ENCODE data around the gene CASTOR2. TPM values are rescaled to one million over a fixed set of nuclear protein-coding genes. Genes with fewer than 3 reads are reported as not detected.

Gene CASTOR2
- total RNA-seq, 5 donors from 2014 or later (not counting 1 experiment from before 2014, with no cell fraction given) = 4.7 to 8.1 (median 7.2) TPM

DNA sequence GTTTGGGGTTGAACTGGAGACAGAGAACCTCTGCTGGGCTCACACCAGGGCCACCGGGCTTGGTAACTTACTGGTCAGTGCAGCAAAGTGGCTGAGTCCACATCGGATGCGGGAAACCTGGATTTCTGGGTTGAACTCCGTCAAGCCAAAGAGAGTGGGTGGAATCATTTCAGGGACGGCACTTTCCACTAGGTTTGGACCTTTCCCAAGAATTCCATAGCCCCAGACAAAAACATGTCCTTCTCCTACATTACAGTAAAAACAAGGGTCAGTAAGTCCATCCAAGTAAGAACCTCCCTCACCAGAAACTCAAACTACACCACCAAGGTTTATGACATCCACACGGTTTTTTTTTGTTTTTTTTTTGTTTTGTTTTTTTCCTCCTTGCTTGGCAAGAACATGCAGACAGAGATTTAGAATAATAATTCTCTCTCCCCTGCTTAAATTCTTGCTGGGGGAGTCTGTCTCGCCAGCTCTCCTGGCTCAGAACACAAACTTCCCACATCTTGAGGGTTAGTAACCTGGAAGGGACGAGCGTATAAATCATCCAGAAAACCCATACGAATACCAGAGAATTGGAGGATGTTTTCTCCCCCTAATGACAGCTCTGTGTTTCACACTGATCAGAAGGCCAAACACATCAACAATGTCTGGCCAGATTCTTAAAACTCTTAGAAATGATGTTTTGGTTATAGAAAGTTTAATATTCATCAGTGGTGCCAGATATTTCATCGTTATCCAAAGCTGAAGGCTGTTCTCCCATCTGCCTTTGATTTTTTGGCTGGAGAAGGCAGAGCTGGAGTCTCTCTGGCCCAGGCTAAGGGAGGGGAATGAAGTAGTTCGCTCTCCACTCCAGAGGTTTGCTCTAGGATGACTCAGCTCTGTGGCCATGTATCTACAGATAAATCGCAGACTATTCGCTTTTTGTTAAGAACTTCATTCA lies 91.6 kb downstream of the CASTOR2 start:
- Mint-ChIP-seq H3K27me3 (no peaks in the 10 kb centered on the region), H3K9me3 (no peaks in the 10 kb centered on the region), H3K36me3 (peaks cover 60% of the 10 kb centered on the region), H3K4me1 (no peaks in the 10 kb centered on the region), H3K4me3 (no peak overlapping the region), H3K27ac (no peak overlapping the region)
- H3K27me3 ChIP-seq (replicated peaks in 1 of 2; ENCODE audit: control insufficient read depth in 2 of 2, extremely low read depth in 1 of 2, insufficient read depth in 2 of 2, low read length in 1 of 2) = no peaks in the 10 kb centered on the region
- H3K36me3 ChIP-seq (ENCODE audit: control insufficient read depth in 2 of 2, extremely low read depth in 1 of 2, insufficient read depth in 1 of 2, low read length in 1 of 2) = peaks cover 17 to 79% of the 10 kb centered on the region in 2 donors
- ChIA-PET CTCF (no interaction called here), POLR2A (no interaction called here)
- ATAC-seq (replicated peaks in 1 of 4) (no peak), DNase-seq (no peak)
- no peaks in the 10 kb centered on the region for H3K4me1 ChIP-seq (ENCODE audit: control insufficient read depth in 1 of 2, extremely low read depth in 1 of 2, insufficient read depth in 2 of 2, low read length in 2 of 2)
- no peaks in the 10 kb centered on the region for H3K9me3 ChIP-seq
- WGBS (ENCODE audit: insufficient coverage) = 95% methylated on average over 6 of the region's 14 CpGs
- H3K4me3 ChIP-seq (ENCODE audit: control insufficient read depth in 1 of 2, extremely low read depth in 1 of 2, low read length in 1 of 2) = no peak overlapping the region
- no peak overlapping the region for H3K27ac ChIP-seq (ENCODE audit: low read length)

DNA sequence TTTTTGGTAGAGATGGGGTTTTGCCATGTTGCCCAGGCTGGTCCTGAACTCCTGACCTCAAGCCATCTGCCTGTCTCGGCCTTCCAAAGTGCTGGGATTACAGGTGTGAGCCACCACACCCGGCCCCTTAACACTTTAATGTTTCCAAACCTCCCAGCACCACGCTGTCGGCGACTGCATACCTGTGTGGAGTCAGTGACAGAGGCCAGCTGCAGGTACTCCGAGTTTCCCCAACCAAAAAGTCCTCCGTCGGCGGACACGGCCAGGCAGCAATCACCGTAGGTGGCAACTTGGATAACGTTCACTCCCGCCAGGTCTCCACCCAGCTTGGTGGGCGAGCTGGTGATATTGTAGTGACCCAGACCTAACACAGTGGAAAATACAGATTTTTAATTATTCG lies 93.9 kb downstream of the CASTOR2 start:
- no peaks in the 10 kb centered on the region for H3K27me3 ChIP-seq (replicated peaks in 1 of 2; ENCODE audit: control insufficient read depth in 2 of 2, extremely low read depth in 1 of 2, insufficient read depth in 2 of 2, low read length in 1 of 2)
- CTCF ChIA-PET = no interaction called here
- 99% methylated on average over 8 of the region's 15 CpGs for WGBS (ENCODE audit: insufficient coverage)
- no peak overlapping the region for H3K4me3 ChIP-seq (ENCODE audit: control insufficient read depth in 1 of 2, extremely low read depth in 1 of 2, low read length in 1 of 2)
- Mint-ChIP-seq H3K4me1 (no peaks in the 10 kb centered on the region), H3K9me3 (no peaks in the 10 kb centered on the region), H3K27ac (no peak overlapping the region), H3K36me3 (peaks cover 62% of the 10 kb centered on the region), H3K4me3 (no peak overlapping the region), H3K27me3 (no peaks in the 10 kb centered on the region)
- no peak for DNase-seq
- peaks cover 21 to 84% of the 10 kb centered on the region in 2 donors for H3K36me3 ChIP-seq (ENCODE audit: control insufficient read depth in 2 of 2, extremely low read depth in 1 of 2, insufficient read depth in 1 of 2, low read length in 1 of 2)
- POLR2A ChIA-PET = no interaction called here
- no peaks in the 10 kb centered on the region for H3K9me3 ChIP-seq
- no peak for ATAC-seq (replicated peaks in 1 of 4)
- no peaks in the 10 kb centered on the region for H3K4me1 ChIP-seq (ENCODE audit: control insufficient read depth in 1 of 2, extremely low read depth in 1 of 2, insufficient read depth in 2 of 2, low read length in 2 of 2)
- no peak overlapping the region for H3K27ac ChIP-seq (ENCODE audit: low read length)

DNA sequence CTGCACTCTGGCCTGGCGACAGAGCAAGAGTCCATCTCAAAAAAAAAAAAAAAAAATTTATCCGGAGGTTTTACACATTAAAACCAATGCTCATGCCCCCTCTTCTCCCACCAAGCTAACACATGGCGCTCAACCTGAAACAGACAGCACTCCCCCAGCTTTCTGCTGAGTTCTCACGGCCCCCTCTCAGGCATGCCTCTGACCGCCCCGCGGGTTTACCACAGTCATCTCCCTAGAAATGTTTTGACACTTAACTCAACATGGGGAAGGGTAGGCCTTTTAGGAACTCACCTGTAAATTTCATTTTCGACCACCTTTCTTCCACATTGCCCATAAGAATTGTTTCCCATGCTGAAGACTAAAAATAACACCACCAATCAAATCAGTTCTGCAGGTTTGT lies 99.8 kb downstream of the CASTOR2 start:
- Mint-ChIP-seq H3K36me3 (peaks cover 41% of the 10 kb centered on the region), H3K4me1 (no peaks in the 10 kb centered on the region), H3K27me3 (no peaks in the 10 kb centered on the region), H3K27ac (no peak overlapping the region), H3K4me3 (no peak overlapping the region), H3K9me3 (no peaks in the 10 kb centered on the region)
- 88% methylated on average over 7 of the region's 8 CpGs for WGBS (ENCODE audit: insufficient coverage)
- CTCF ChIA-PET = no interaction called here
- ATAC-seq (replicated peaks in 1 of 4) (no peak), DNase-seq (no peak)
- no peaks in the 10 kb centered on the region for H3K27me3 ChIP-seq (replicated peaks in 1 of 2; ENCODE audit: control insufficient read depth in 2 of 2, extremely low read depth in 1 of 2, insufficient read depth in 2 of 2, low read length in 1 of 2)
- POLR2A ChIA-PET = no interaction called here
- no peak overlapping the region for H3K4me3 ChIP-seq (ENCODE audit: control insufficient read depth in 1 of 2, extremely low read depth in 1 of 2, low read length in 1 of 2)
- peaks cover 18 to 66% of the 10 kb centered on the region in 2 donors for H3K36me3 ChIP-seq (ENCODE audit: control insufficient read depth in 2 of 2, extremely low read depth in 1 of 2, insufficient read depth in 1 of 2, low read length in 1 of 2)
- no peaks in the 10 kb centered on the region for H3K9me3 ChIP-seq
- H3K4me1 ChIP-seq (ENCODE audit: control insufficient read depth in 1 of 2, extremely low read depth in 1 of 2, insufficient read depth in 2 of 2, low read length in 2 of 2) = no peaks in the 10 kb centered on the region
- H3K27ac ChIP-seq (ENCODE audit: low read length) = no peak overlapping the region

DNA sequence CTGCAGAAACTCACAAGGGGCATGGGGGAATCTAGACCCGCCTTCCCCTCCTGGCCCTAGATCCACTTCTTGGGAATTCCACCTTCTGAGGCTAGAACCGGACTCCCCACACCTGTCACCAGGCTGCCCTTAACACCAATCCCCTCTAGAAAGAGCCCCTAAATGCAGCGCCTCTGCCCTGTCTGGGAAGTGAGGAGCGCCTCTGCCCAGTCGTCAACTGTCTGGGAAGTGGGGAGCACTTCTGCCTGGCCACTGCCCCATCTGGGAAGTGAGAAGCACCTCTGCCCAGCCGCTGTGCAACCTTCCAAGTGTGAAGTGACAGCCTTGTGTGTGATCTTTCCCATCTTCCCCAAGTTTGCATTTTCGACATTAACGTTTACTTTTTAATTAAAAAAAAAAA lies 100.3 kb downstream of the CASTOR2 start:
- Histone ChIP-seq H3K9me3 (no peaks in the 10 kb centered on the region), H3K27ac (ENCODE audit: low read length) (no peak overlapping the region), H3K27me3 (replicated peaks in 1 of 2; ENCODE audit: control insufficient read depth in 2 of 2, extremely low read depth in 1 of 2, insufficient read depth in 2 of 2, low read length in 1 of 2) (no peaks in the 10 kb centered on the region), H3K36me3 (ENCODE audit: control insufficient read depth in 2 of 2, extremely low read depth in 1 of 2, insufficient read depth in 1 of 2, low read length in 1 of 2) (peaks cover 15 to 67% of the 10 kb centered on the region in 2 donors), H3K4me3 (ENCODE audit: control insufficient read depth in 1 of 2, extremely low read depth in 1 of 2, low read length in 1 of 2) (no peak overlapping the region), H3K4me1 (ENCODE audit: control insufficient read depth in 1 of 2, extremely low read depth in 1 of 2, insufficient read depth in 2 of 2, low read length in 2 of 2) (no peaks in the 10 kb centered on the region)
- CTCF ChIA-PET = interaction anchor here in 1 of 2 donors (0.6 kb wide), 1 partner anchor 917 kb away, joined by 3 read pairs; no protein-coding TSS in a partner anchor
- H3K9me3 Mint-ChIP-seq = no peaks in the 10 kb centered on the region
- H3K4me3 Mint-ChIP-seq = no peak overlapping the region
- H3K27ac Mint-ChIP-seq = no peak overlapping the region
- H3K36me3 Mint-ChIP-seq = peaks cover 42% of the 10 kb centered on the region
- H3K4me1 Mint-ChIP-seq = no peaks in the 10 kb centered on the region
- no peak for DNase-seq
- H3K27me3 Mint-ChIP-seq = no peaks in the 10 kb centered on the region
- ATAC-seq (replicated peaks in 1 of 4) = no peak
- 97% methylated on average over 5 of the region's 8 CpGs for WGBS (ENCODE audit: insufficient coverage)
- POLR2A ChIA-PET = no interaction called here

DNA sequence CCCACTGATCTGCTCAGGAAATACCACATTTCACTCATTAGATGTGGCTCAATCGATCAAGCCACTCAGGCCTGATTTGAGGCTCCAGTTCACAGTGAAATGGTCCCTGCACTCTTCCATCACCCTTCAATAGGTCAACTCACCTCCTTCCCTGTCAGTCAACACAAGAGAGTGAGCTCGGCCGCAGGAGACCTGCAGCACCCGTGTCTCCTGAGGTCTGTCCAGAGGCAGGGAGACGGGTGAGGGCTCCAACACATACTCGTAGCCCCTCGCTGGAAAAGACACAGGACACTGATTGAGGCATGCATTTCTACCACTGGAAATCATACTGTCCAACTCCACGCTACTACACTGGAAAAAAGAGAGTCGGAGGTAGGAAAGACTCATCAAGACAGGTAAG lies 102.0 kb downstream of the CASTOR2 start:
- WGBS (ENCODE audit: insufficient coverage) = 97% methylated on average over 9 of the region's 9 CpGs
- no peaks in the 10 kb centered on the region for H3K9me3 ChIP-seq
- H3K36me3 ChIP-seq (ENCODE audit: control insufficient read depth in 2 of 2, extremely low read depth in 1 of 2, insufficient read depth in 1 of 2, low read length in 1 of 2) = peaks cover 10 to 60% of the 10 kb centered on the region in 2 donors
- H3K36me3 Mint-ChIP-seq = peaks cover 38% of the 10 kb centered on the region
- H3K27ac Mint-ChIP-seq = no peak overlapping the region
- H3K4me3 ChIP-seq (ENCODE audit: control insufficient read depth in 1 of 2, extremely low read depth in 1 of 2, low read length in 1 of 2) = no peak overlapping the region
- ATAC-seq (replicated peaks in 1 of 4) = no peak
- CTCF ChIA-PET = no interaction called here
- no peaks in the 10 kb centered on the region for H3K4me1 ChIP-seq (ENCODE audit: control insufficient read depth in 1 of 2, extremely low read depth in 1 of 2, insufficient read depth in 2 of 2, low read length in 2 of 2)
- no peaks in the 10 kb centered on the region for H3K9me3 Mint-ChIP-seq
- no peak overlapping the region for H3K4me3 Mint-ChIP-seq
- POLR2A ChIA-PET = no interaction called here
- no peaks in the 10 kb centered on the region for H3K27me3 ChIP-seq (replicated peaks in 1 of 2; ENCODE audit: control insufficient read depth in 2 of 2, extremely low read depth in 1 of 2, insufficient read depth in 2 of 2, low read length in 1 of 2)
- peaks cover 0 to 2% (median under 1%) of the 10 kb centered on the region in 3 donors for H3K4me1 Mint-ChIP-seq
- H3K27me3 Mint-ChIP-seq = no peaks in the 10 kb centered on the region
- H3K27ac ChIP-seq (ENCODE audit: low read length) = no peak overlapping the region
- DNase-seq = no peak

DNA sequence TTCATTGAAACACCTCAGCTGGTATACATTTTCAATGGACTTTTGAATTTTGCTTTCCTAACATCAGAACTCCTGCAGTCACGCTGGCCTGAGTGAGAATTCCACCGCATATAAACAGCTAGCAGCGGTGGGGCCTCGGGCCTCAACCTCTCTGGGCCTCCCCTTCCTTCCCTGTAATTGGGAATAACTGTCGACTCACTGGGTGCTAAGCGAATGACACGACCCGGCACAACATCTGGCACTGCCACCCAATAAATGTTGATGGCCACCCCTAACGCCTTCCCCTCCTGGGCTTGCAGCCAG lies 108.4 kb downstream of the CASTOR2 start:
- Histone ChIP-seq H3K4me3 (ENCODE audit: control insufficient read depth in 1 of 2, extremely low read depth in 1 of 2, low read length in 1 of 2) (peak overlapping the region; percentile 63 to 82), H3K27ac (ENCODE audit: low read length) (peak overlapping the region; percentile 84), H3K36me3 (ENCODE audit: control insufficient read depth in 2 of 2, extremely low read depth in 1 of 2, insufficient read depth in 1 of 2, low read length in 1 of 2) (peaks cover 3 to 17% of the 10 kb centered on the region in 2 donors), H3K9me3 (no peaks in the 10 kb centered on the region), H3K27me3 (replicated peaks in 1 of 2; ENCODE audit: control insufficient read depth in 2 of 2, extremely low read depth in 1 of 2, insufficient read depth in 2 of 2, low read length in 1 of 2) (no peaks in the 10 kb centered on the region), H3K4me1 (ENCODE audit: control insufficient read depth in 1 of 2, extremely low read depth in 1 of 2, insufficient read depth in 2 of 2, low read length in 2 of 2) (peaks cover 0 to 15% of the 10 kb centered on the region in 2 experiments)
- H3K4me3 Mint-ChIP-seq = peak overlapping the region; percentile 92 to 94 (median 92)
- DNase-seq (no peak), ATAC-seq (replicated peaks in 1 of 4) (peak in 1 of 4 experiments; percentile 2)
- ChIA-PET CTCF (interaction anchor here (0.6 to 1.0 kb wide), 2 partner anchors 690 to 733 kb away, joined by 3 read pairs; no protein-coding TSS in a partner anchor), POLR2A (no interaction called here)
- 44% methylated on average over 5 of the region's 9 CpGs for WGBS (ENCODE audit: insufficient coverage)
- peaks cover 10 to 16% (median 16%) of the 10 kb centered on the region in 3 donors for H3K4me1 Mint-ChIP-seq
- H3K9me3 Mint-ChIP-seq = no peaks in the 10 kb centered on the region
- peak overlapping the region; percentile 96 to 97 for H3K27ac Mint-ChIP-seq
- peaks cover 12% of the 10 kb centered on the region for H3K36me3 Mint-ChIP-seq
- H3K27me3 Mint-ChIP-seq = no peaks in the 10 kb centered on the region
